DMS153 treated with DMSO at 0.1 percent for 48 hours (cell line): ENCODE measurements around the gene KLHL29.

Source experiments
- DNase-seq: peaks from one replicate; lab custom pipeline; 2025; ENCODE audit not compliant: unreplicated experiment; lab: John Stamatoyannopoulos, UW

The KLHL29 gene

DNA sequence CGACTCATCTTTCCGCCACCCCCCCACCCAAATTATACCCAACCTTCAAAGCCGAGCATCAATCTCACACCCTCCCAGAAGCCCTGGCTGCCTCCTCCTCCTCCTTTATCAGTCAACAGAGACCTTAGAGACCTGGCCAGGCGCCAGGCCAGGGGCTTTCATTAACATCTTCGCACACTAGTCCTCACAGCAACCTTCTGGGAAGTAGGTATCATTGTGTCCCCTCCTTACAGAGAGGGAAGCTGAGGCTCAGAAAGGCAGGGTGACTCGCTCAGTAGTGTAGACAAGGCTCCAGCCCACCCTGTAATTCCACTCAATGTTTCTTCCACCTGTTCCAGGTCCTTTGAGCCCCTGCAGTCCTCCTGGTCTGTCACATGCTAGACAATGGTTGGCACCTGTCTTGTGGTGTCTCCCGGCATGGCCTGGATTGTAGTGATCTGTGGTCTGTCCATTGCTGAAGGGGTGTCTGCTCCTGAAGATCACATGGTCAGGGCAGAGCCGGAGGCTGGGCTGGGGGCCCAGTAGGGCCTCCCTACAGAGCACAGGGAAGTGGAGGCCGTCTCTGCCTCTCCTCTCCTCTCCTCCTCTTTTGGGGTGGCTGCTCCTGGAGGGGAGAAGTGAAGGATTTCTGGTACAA, 36.0 kb downstream of the KLHL29 start:
- DNase-seq, result no peak

DNA sequence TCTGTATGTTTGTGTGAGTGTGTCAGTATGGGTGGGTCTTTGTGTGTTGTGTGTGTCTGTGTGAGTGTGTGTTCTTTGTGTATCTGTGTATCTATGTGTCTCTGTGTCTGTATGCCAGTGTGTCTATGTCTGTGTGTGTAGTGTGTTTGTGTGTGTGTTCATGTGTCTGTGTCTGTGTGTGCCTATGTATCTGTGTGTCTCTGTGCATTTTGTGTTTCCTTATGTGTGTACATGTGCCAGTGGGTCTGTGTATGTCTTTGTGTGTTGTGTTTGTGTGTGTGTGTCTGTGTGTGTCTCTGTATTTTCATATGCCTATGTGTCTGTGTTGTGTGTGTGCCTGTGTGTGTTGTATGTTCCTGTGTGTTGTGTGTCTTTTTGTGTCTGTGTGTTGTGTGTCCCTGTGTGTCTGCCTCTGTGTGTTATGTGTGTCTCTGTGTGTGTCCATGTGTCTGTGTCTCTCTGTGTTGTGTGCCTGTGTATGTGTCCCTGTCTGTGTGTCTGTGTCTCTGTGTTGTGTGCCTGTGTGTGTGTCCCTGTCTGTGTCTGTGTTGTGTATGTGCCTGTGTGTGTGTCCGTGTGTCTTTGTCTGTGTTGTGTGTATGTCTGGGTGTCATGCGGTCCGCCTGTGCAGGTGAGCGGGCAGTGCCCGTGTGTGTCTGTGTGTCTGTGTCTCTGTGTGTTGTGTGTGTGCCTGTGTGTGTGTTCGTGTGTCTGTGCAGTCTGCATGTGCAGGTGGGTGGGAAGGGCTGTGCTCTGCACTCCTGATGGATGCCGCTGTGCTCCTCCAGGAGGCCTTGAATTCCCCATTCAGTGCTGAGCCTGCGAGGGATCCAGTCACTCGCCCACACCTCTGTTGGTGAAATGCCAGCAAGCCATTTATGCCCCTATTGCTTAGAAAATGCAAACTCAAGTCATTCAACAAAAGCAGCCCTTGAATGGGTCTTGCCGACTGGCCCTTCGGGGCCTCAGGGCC, 37.4 kb downstream of the KLHL29 start:
- no peak for DNase-seq

DNA sequence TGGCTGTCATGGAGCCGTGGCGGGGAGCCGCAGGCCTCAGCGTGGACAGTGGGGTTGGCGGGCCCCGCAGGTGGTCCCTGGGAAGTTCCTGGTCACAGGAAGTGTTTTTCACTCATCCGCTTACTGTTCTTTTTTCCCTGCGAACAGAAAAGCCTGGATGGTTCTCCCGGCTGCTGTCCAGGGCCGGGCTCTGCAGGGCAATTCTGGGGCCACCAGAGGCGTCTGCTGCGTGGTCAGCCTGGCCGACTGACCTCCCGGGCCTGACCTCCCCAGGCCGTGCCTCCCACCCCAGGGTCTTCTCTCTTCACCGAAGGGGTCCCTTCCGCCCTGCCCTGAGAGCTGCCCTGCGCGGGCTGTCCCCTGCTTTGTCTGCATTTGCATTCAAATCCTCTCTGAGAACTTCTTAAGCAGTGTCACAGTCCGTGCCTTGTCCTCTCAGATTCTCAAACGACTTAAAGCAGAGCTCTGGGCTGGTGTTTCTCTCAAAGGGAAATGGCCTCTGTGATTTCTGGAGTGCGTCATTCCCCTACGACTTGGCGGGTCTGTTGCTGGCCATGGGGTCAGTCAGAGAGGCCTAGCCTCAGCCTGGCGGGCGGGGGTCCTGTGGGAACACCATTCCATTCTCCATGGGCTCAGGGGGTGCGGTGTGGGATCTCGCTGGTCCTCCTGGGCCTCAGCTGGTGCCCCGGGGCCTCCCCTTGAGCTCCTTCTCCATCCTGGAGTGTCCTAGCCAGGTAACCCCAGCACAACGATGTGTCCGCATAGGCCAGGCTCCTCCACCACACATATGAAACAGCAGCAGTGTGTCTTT, 38.3 kb downstream of the KLHL29 start:
- no peak for DNase-seq

DNA sequence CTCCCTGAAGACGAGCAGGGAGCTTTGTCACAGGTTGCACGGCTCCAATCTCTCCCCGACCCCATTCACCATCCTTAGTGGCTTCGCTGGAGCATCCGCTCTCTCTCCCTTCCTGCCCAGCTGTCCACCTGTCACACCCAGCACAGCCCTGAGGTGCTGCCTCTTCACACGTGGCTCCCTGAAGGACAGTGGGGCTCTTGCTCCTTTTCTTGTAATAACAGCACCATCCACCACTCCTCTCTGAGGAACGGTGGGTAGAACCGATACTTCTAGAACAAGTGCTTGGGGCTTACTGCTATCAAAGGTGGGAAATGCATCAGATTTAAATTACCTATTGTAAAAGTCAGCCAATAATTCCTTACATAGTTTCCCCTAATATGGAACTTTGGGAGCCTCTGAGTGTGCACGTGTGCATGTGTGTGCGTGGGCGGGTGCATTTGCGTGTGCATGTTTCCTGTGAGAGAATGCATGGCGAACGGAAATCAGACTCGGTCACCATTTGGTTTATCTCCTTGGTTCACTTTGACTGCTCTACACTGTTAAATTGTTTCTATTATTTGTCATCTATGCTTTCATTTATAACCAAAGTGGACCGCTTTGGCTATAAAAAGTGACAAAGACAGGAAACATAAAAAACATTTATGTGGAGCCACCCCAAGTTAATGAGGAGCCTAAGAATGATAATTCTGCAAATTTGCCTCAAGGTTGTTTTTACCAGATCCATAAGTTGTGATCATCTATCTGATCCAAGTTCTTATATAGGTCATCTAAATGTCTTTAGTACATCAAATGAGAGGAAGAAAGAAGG, 39.1 kb downstream of the KLHL29 start:
- DNase-seq, result no peak

GRCh38 chr2:23425338-23425871, 40.4 kb downstream of the KLHL29 start:
- DNase-seq, result no peak

- no peak for DNase-seq
These were observed 40.9 kb downstream of the KLHL29 start for GRCh38 chr2:23425885-23426262.

- DNase-seq, result no peak
These were observed 41.4 kb downstream of the KLHL29 start for GRCh38 chr2:23426263-23426905.

DNA sequence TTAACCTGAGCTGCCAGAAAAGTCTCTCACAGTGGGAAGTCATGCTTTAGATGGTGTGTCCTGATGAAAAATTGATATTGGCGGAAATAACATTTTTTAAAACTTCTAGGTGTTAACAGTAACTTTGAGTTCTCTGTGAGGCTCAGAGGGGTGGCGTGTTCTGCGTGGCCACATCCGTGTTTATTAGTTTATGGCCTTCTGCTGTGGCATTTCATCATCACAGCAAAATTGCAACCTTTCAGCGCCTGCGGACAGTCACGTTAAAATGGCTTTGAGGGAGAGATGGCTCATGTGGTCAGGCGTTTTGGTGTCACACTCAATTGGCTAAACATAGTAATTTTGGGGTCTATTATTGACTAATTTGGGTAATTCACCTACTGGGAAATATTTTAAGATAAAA, 42.4 kb downstream of the KLHL29 start:
- no peak for DNase-seq

- DNase-seq, result no peak
These were observed 43.0 kb downstream of the KLHL29 start for GRCh38 chr2:23427976-23428375.

- no peak for DNase-seq
These were observed 44.1 kb downstream of the KLHL29 start for GRCh38 chr2:23429036-23429435.

- DNase-seq, result no peak
These were observed 45.3 kb downstream of the KLHL29 start for GRCh38 chr2:23430263-23430662.

DNA sequence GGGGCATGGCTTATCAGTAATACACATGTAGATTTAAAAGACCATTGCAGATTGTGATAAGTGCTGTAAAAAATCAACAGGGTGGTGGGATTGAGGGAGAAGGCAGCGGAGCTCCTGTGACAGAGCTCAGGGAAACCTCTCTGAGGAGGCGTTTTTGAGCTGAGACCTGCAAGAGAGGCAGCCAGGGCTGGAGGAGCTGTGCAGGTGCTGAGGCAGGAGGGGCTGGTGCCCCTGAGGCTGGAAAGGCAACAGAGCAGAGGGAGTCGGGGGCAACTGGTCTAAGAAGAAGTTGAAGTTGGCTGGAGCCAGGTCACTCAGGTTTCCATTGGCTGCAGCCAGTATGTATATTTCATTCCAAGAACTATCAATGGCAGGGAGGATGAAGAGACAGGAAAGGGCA, 47.6 kb downstream of the KLHL29 start:
- no peak for DNase-seq

GRCh38 chr2:23433282-23433681, 48.3 kb downstream of the KLHL29 start:
- no peak for DNase-seq

DNA sequence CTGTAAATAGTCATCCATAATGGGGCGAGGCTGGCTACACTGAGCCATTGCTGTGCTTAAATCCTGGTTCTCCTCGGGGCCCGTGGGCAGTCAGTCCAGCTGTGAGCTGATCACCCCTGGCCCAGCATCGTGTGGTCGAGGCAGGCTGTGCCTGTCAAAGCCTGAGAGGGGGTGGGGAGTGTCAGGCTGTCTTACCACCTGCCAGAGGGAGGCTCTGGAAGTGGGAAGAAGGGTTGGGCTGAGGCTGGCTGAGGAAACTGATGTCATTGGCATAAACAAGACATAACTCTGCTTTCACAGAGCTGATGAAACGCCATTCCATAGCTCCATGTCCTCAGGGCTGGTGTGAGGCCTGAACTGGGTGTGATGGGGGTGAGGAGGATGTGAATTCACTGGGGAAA, 49.7 kb downstream of the KLHL29 start:
- no peak for DNase-seq

GRCh38 chr2:23435250-23436035, 50.5 kb downstream of the KLHL29 start:
- no peak for DNase-seq

DNA sequence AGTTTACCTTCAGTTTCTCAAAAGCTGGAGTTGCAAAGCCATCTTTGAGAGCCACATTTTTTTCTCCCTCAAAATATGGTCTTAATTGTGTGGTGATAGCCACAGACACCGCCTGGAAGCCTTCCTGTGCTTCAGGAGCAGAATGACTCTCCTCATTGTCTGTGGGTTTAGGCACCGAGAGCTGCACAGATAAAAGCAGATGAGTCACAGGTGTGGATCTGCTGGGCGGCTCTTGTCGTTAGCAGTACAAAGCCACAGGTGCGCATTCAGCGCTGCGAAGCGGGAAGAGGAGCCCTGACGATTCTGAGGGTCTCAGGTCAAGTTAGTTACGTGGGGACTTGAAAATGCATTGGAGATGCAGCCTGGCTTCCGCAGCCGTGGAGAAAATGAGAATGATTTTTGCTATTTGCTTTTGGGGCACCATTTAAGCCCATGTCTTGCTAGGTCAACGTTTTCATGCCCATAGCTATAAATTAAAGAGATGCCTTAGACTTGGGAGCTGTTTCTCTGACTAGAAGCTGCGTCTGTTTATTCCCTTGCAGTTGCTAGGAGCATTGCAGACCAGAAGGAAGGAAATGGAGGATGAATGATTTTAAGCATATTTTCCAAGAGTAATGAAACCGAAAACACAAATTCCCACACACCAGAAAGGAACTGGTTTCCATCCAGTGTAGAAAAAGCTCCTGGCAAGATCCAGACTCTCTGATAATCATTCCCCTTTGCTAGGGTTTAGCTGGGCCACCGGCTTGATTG, 51.5 kb downstream of the KLHL29 start:
- DNase-seq, result no peak

DNA sequence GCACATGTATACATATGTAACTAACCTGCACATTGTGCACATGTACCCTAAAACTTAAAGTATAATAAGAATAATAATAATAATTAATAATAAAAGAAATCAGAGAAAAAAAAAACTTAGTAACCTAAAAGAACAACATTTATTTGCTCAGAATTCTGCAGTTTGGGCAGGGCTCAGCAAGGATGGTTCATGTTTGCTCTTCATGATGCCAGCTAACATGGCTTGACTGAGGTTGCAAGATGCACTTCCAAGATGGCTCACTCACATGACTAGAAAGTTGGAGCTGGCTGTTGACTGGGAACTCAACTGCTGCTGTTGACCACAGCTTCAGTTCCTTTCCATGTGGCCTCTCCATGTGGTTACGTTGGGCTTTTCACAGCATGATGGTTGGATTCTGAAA, 56.4 kb downstream of the KLHL29 start:
- DNase-seq, result no peak

DNA sequence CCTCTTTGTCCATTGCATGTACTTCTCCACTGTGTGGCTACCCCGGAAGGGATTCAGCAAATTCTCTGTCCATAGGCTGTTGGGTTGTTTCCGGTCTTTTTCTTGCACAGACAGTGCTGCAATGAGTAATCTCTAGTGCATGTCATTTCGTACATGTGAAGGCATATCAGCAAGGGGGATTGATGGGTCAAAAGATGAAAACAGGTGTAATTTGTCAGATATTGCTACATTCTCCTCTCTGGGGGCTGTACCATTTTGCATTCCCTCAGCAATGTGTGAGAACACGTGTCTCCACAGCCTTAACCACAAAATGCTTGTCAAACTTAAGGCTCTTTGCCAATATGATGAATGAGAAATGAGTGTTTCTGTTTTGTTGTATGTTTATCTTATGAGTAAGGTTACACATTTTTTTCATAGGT, 60.5 kb downstream of the KLHL29 start:
- no peak for DNase-seq
